Esophagus muscularis mucosa (tissue), 3 donors: ENCODE results near the gene ARMC9.

Experiments used
- CTCF ChIP-seq, 3 experiments: fragments of 200-600 bp in 2 of 3; fragments of 450-650 bp in 1 of 3; sonication (generic) in 2 of 3; IDR thresholded peaks; one replicate each; pipeline ENCODE4 v1.5.1; 2017 to 2019; ENCODE audit warnings: antibody characterized with exemption in 3 of 3, mild to moderate bottlenecking in 2 of 3, moderate library complexity in 1 of 3
- POLR2A ChIP-seq: fragments of 450-650 bp; IDR thresholded peaks from one replicate; pipeline ENCODE4 v1.6.1; 2017; ENCODE audit warnings: antibody characterized with exemption, moderate library complexity, mild to moderate bottlenecking, low read depth
- POLR2AphosphoS5 ChIP-seq, 2 donors: sonication (generic); formaldehyde crosslinking; IDR thresholded peaks; one replicate each; pipeline ENCODE4 v1.6.1; 2017; ENCODE audit warnings: antibody characterized with exemption in 2 of 2

- TF ChIP-seq CTCF (IDR thresholded peaks at IDR 0.05) (no peak), POLR2A (no peak), POLR2AphosphoS5 (IDR thresholded peaks at IDR 0.05) (no peak)
These were observed 30.5 kb upstream of the ARMC9 start for GRCh38 chr2:231167745-231168459.
